ENCODE measurements around the gene KIF26B.

- TF ChIP-seq CTCF (IDR thresholded peaks at IDR 0.05) (no peak), POLR2A (IDR thresholded peaks at IDR 0.05) (no peak)
Observed at GRCh38 chr1:245373131-245373530, 218.3 kb downstream of the KIF26B start.

All from body of pancreas (tissue), 4 donors.